K562 treated with DMSO at 1 percent for 4 hours (cell line): ENCODE results near the gene RGS12. TPM values are rescaled to one million over a fixed set of nuclear protein-coding genes. Genes with fewer than 3 reads are reported as not detected.

Experiments
- total RNA-seq: library from RNA; unstranded; fragments of 300-600 nt; gene quantifications from 2 replicates; pipeline ENCODE4 v1.2.3, GENCODE V29; 2022; ENCODE audit not compliant: insufficient read depth

The RGS12 gene, protein sequence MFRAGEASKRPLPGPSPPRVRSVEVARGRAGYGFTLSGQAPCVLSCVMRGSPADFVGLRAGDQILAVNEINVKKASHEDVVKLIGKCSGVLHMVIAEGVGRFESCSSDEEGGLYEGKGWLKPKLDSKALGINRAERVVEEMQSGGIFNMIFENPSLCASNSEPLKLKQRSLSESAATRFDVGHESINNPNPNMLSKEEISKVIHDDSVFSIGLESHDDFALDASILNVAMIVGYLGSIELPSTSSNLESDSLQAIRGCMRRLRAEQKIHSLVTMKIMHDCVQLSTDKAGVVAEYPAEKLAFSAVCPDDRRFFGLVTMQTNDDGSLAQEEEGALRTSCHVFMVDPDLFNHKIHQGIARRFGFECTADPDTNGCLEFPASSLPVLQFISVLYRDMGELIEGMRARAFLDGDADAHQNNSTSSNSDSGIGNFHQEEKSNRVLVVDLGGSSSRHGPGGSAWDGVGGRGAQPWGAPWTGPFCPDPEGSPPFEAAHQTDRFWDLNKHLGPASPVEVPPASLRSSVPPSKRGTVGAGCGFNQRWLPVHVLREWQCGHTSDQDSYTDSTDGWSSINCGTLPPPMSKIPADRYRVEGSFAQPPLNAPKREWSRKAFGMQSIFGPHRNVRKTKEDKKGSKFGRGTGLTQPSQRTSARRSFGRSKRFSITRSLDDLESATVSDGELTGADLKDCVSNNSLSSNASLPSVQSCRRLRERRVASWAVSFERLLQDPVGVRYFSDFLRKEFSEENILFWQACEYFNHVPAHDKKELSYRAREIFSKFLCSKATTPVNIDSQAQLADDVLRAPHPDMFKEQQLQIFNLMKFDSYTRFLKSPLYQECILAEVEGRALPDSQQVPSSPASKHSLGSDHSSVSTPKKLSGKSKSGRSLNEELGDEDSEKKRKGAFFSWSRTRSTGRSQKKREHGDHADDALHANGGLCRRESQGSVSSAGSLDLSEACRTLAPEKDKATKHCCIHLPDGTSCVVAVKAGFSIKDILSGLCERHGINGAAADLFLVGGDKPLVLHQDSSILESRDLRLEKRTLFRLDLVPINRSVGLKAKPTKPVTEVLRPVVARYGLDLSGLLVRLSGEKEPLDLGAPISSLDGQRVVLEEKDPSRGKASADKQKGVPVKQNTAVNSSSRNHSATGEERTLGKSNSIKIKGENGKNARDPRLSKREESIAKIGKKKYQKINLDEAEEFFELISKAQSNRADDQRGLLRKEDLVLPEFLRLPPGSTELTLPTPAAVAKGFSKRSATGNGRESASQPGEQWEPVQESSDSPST (N-terminal part only)
- 12.3 and 31.6 TPM in 2 replicates for total RNA-seq

DNA sequence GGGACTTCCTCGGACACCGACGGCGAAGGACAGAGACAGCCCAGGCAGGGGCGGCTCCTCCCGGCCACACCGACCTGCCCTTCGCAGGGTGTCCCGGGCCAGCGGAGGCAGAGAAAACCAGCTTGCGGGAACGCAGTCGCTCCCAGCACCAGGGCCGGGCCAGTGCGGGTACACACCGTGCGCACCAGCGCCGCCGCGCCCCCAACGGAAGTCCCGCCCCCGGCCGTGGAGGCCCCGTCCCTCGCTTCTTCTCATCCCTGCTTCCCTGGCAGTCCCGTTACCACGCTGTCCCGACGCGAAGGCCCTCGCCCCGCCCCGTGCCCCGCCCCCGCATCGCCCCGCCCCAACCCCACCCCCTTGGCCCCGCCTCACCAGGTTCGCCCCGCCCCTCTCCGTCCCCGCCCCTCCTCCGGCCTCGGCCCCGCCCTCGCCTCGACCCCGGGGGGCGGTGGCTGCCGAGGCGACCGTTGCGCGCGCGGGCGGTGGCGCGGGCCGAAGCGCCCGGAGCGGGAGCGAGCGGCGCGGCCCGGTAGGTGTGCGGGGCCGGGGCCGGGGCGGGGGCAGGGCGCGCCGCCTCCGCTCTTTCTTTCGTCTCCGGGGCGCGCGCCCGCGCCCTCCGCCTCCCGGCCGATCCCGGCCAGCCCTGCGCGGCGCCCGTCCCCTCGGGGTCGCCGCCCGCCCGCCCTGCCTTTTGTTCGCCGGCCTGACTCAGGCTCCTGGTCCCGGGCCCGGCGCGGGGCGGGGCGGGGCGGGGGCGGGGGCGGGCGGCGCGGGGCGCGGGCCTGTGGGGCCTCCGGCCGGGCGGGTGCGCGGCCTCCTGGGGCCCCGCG, at the start of gene RGS12:
Gene RGS12, plus strand, starts transcription at position 451 of the 830 bp plus-strand sequence. CDS start 23,150 bp downstream, outside the sequence.

DNA sequence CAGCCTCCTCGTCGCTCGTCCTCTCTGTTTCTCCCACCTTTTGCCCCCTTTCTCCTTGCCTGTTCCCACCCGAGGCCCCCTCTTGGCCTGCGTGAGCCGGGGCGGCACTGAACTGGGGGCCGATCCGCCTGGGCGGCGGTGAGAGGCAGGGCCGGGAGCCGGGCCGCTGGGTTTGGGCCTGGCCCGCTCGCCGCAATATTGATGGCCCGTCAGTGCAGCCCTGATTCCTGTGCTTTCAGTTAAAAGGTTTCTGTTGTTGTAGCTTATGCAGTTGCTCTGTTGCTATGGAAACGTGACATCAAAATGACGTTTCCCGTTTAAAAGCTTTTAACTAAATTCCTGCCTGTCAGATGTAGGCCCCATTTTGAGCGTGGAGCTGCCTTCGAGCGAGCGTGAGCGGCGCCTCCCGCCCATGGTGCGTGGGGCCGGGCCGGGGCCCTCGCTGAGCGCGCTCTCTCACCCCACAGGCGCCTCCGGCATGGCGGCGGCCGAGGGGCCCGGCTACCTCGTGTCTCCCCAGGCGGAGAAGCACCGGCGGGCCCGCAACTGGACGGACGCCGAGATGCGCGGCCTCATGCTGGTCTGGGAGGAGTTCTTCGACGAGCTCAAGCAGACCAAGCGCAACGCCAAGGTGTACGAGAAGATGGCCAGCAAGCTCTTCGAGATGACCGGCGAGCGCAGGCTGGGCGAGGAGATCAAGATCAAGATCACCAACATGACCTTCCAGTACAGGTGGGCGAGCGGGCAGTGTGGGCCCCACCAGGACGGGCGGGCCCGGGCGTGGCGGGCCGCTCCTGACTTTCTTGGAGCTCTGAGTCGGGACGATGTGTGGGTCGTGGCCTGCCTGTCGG, 43.8 kb upstream of the RGS12 start, which contains the start of gene MSANTD1:
Gene MSANTD1, plus strand, starts transcription at position 349 of the 851 bp plus-strand sequence. Its CDS starts 64 bp downstream, at position 413.

Other genes with a start within 250 kb of the RGS12 start
- gene HTT-AS, start 218.5 kb upstream of the RGS12 start, total RNA-seq, result not detected in 2 replicates
- 15.9 and 18.6 TPM in 2 replicates for gene HTT, start 218.3 kb upstream of the RGS12 start, total RNA-seq
- 0.82 and 1.3 TPM in 2 replicates for gene MSANTD1, start 43.9 kb upstream of the RGS12 start, total RNA-seq
- gene HGFAC, start 148.9 kb downstream of the RGS12 start, total RNA-seq, result 0.44 TPM in 1 of 2 replicates, not detected in the other
- gene DOK7, start 170.3 kb downstream of the RGS12 start, total RNA-seq, result not detected in 2 replicates
- 87.6 and 111 TPM in 2 replicates for gene LRPAP1, start 239.4 kb downstream of the RGS12 start, total RNA-seq